Measurements from ENCODE around the gene ICA1.
A peak's percentile ranks its signal among the peaks of the same experiment; 100 is the strongest.
"Not testable (repeated sequence)": the region's sequence is repeated elsewhere in the genome, so short reads cannot be mapped to it uniquely, and the experiment has no call there.

The ICA1 gene

GRCh38 chr7:8261711-8262695 is at the start of gene ICA1:
ICA1 (minus strand) TSS chr7:8262167; CDS start chr7:8235926, 26,241 bp downstream.
- DNase-seq (ENCODE audit: low spot score) = peak; percentile 84

GRCh38 chr7:8310876-8311275 is 48.9 kb upstream of the ICA1 start:
- no peak for DNase-seq (ENCODE audit: low spot score)

- DNase-seq (ENCODE audit: low spot score) = no peak
Observed at GRCh38 chr7:8305625-8306388, 43.8 kb upstream of the ICA1 start.

GRCh38 chr7:8305104-8305503 is 43.1 kb upstream of the ICA1 start:
- DNase-seq (ENCODE audit: low spot score) = no peak

- peak; percentile 41 for DNase-seq (ENCODE audit: low spot score)
Observed at GRCh38 chr7:8303904-8304528, 42.0 kb upstream of the ICA1 start.

GRCh38 chr7:8297023-8297422 is 35.1 kb upstream of the ICA1 start:
- DNase-seq (ENCODE audit: low spot score) = not testable (repeated sequence)

GRCh38 chr7:8296362-8296659 is 34.3 kb upstream of the ICA1 start:
- no peak for DNase-seq (ENCODE audit: low spot score)

- DNase-seq (ENCODE audit: low spot score) = peak; percentile 94
Observed at GRCh38 chr7:8295638-8296361, 33.8 kb upstream of the ICA1 start.

- no peak for DNase-seq (ENCODE audit: low spot score)
Observed at GRCh38 chr7:8291397-8292141, 29.6 kb upstream of the ICA1 start.

GRCh38 chr7:8290645-8291308 is 28.8 kb upstream of the ICA1 start:
- peak; percentile 63 for DNase-seq (ENCODE audit: low spot score)

GRCh38 chr7:8286118-8286517 is 24.2 kb upstream of the ICA1 start:
- no peak for DNase-seq (ENCODE audit: low spot score)

- DNase-seq (ENCODE audit: low spot score) = no peak
Observed at GRCh38 chr7:8285155-8285554, 23.2 kb upstream of the ICA1 start.

- DNase-seq (ENCODE audit: low spot score) = no peak
Observed at GRCh38 chr7:8284606-8285005, 22.6 kb upstream of the ICA1 start.

- DNase-seq (ENCODE audit: low spot score) = no peak
Observed at GRCh38 chr7:8283968-8284367, 22.0 kb upstream of the ICA1 start.

GRCh38 chr7:8282871-8283270 is 20.9 kb upstream of the ICA1 start:
- DNase-seq (ENCODE audit: low spot score) = no peak

GRCh38 chr7:8282162-8282561 is 20.2 kb upstream of the ICA1 start:
- DNase-seq (ENCODE audit: low spot score) = no peak

GRCh38 chr7:8278183-8278582 is 16.2 kb upstream of the ICA1 start:
- no peak for DNase-seq (ENCODE audit: low spot score)

GRCh38 chr7:8277394-8277982 is 15.5 kb upstream of the ICA1 start:
- peak; percentile 45 for DNase-seq (ENCODE audit: low spot score)

- no peak for DNase-seq (ENCODE audit: low spot score)
Observed at GRCh38 chr7:8274589-8274988, 12.6 kb upstream of the ICA1 start.

GRCh38 chr7:8271960-8272359 is 10.0 kb upstream of the ICA1 start:
- no peak for DNase-seq (ENCODE audit: low spot score)

Data from LoVo (cell line).